Measurements from ENCODE around the gene EVPL.

EVPL gene

GRCh38 chr17:75959839-75960511 lies 67.1 kb downstream of the EVPL start:
- DNase-seq (ENCODE audit: low read depth, low spot score), result no peak

- no peak for DNase-seq (ENCODE audit: low read depth, low spot score)
Observed at GRCh38 chr17:75959051-75959838, 67.9 kb downstream of the EVPL start.

Measured in activated naive CD8-positive, alpha-beta T cell treated with anti-CD3 and anti-CD28 coated beads, Interleukin-2, amount 50 U/mL, for 16 hours (primary cell).